Stimulated activated CD8-positive, alpha-beta memory T cell treated with anti-CD3 and anti-CD28 coated beads, Interleukin-12 subunit alpha, Interleukin-12 subunit beta, amount 100 ng/mL, for 1 hour (primary cell): ENCODE data around the gene RAP2B.
A peak's percentile ranks its signal among the peaks of the same experiment; 100 is the strongest.
"Not testable (repeated sequence)": the region's sequence is repeated elsewhere in the genome, so short reads cannot be mapped to it uniquely, and the experiment has no call there.

Experiments used
- DNase-seq: peaks from one replicate; pipeline ENCODE4 v3.0.0-alpha.2; 2020; ENCODE audit warnings: low read depth

The RAP2B gene

DNA sequence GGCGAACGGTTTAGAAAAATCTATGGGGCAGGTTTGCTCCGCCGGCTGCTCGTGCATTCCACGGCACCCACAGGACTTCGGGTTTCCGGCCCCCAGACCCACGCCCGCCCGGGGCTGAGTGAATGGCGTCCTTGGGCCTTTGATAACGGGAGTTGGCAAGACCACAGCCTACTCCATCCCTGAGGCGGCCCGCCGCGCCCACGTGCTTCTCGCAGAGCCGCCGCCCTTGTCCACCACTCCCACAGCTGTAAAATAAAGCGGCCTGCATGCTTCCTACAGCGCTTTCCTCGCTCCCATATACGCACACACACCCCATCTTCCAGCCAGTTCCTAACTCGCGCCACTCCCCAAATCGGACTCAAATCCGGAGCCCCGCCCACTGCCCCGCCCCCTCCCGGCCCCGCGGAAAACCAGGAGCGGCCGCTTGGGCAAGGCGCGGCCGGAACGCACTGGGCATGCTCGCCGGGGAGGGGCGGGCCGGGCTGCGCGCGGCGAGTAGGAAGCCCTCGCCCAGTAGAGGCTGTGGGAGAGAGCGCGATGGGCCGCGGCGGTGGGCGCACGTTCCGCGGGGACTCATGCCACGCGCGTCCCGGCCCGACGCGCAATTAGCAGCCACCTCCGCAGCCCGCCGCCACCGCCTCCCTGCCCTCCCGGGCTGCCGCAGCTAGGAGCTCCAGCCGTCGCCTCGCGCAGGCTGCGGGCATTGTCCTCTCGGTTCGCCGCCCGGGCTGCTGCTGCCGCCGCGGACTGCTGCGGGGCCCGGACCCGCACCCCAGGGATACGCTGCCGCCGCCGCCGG, at the start of gene RAP2B:
Gene RAP2B (plus strand): TSS at position 513 of the 799 bp plus-strand sequence. CDS start 468 bp downstream, outside the sequence.
- peak; percentile 91 for DNase-seq

DNA sequence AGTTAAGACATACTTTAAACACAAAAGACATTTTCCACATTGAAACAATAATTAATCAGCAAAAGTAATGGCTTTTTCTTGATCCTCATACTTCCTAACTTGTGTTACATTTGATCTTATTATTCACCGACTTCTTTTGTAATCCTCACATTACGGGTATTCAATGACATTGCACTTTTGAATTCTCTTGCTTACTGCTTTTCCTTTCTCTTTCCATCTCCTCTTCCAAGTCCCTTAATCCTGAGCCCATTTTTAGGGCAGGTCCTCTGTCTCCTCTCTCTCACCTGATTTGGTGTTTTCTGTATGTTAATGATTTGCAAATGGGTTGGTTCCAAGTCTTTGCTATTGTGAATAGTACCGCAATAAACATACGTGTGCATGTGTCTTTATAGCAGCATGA, 48.5 kb upstream of the RAP2B start:
- DNase-seq, result no peak

GRCh38 chr3:153114270-153114669, 47.8 kb upstream of the RAP2B start:
- DNase-seq, result not testable (repeated sequence)

DNA sequence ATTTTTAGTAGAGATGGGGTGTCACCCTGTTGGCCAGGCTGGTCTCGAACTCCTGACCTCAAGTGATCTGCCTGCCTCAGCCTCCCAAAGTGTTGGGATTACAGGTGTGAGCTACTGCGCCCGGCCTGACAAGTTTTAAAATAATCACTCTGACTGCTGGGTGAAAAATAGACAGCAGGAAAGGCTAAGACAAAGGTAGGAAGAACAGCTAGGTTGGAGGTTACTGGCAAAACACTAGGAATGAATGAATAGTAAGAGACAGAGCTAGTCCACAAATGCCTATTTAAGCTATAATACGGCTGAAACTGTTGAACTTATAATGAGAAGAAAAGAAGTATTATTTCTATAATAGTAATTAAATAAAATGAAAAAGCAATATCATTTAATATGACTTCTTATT, 46.7 kb upstream of the RAP2B start:
- no peak for DNase-seq

- DNase-seq, result no peak
Observed at GRCh38 chr3:153127788-153128187, 34.2 kb upstream of the RAP2B start.

DNA sequence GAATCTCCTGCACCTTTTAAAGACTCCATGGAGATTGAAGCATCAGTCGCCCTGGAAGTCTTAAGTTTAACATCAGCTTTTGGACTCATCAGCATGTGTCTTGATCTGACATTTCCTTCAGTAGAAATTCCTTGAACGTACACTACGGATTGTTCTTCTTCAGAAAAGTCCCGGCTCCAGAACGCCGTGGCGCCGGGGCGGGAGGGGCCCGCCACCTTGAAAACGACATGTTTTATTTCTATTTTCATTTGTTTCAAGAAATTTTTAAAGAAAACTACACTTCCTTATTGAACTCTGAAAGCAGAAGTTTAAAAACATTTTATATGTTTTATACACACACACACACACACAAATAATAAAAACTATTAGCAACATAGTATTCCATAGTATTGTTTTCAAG, 32.6 kb upstream of the RAP2B start:
- DNase-seq, result no peak

DNA sequence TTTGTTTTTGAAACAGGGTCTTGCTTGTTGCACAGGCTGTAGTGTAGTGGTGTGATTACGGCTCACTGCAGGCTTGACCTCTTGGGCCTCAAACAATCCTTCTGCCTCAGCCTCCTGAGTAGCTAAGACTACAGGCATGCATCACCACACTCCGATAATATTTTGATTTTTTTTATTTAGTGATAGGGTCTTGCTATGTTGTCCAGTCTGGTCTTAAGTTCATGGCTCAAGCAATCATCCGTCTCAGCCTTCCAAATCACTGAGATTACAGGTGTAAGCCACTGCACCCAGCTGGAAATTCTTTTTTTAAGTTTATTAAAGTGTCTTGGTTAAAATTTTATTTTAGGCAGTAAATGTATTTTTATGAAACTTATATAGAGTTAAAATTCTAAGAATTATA, 32.2 kb upstream of the RAP2B start:
- DNase-seq, result no peak

GRCh38 chr3:153130312-153130977, 31.6 kb upstream of the RAP2B start:
- no peak for DNase-seq

DNA sequence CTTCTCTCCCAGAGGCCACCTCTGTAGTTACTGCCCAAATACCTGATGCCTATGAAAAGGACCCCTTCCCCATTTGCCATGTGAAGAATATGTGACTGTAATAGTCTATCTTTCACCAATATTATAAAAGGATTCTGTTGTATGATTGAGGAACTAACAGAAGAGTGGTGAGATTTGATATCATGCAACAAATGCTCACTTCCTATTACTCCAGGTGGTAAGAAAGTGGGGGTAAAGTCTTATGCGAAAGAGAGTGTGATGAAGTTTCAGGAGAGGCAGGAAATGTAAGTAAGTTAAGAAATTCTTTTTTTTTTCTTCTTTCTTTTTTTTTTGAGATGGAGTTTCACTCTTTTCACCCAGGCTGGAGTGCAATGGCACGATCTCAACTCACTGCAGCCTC, 24.4 kb upstream of the RAP2B start:
- DNase-seq, result no peak

DNA sequence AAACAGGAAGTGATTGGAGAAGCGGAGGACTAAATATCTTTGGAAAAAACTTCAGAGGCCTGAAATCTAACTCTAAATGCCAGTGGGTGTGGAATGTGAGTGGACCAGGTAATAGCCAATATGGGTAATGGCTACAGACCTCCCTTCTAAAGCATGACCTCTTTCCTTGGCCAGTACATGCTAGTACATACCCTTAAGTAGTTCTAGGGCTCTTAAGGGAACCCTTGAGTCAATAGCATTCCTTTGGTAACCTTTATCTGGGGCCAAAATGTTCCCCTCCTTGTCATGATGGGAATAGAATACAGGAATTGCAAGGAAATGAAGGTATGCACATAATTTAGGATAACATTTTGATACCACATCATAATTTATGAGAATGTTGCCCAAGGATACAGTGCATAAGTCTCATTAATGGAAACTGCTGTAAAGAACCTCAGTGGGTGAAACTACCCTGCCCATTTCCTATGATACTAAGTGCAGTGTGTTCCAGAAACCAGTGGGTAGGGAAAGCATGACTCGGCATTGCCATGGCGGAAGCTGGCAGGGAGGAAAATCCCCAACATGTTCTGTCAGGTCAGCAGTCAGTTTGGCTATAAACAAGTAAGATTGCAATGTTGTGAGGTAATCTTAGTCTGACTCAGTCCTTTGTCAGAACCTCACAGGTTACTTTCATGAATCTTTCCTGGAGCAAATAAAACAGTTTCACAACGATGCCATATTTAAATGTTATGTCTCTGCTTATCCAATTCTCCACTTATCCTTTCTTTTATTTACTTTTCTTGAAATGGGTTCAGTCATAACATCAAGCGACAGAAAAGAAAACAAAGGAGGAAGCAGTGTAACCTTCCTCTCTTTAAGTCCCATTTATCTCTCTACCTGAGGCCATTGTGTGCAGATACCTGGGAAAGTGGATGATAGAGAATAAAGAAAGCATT, 23.5 kb upstream of the RAP2B start:
- DNase-seq, result no peak

GRCh38 chr3:153142961-153143360, 19.1 kb upstream of the RAP2B start:
- no peak for DNase-seq

DNA sequence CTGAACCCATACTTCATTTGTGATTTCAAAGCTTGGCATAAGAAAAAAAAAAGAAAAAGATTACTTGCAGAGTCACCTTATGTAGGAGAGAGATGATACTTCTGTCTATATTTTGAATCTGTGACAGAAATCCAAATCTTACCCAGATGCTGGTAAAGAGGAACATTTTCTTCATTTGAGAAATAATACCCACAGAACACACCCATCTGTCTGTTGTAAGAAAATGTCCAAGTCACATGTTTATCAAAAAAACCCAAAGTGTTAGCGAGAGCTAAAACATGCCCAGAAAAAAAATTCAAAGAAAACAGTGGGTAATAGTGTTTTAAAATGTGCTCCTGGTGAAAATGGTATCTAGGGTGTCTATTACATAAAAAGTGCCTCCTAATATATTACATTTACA, 18.0 kb upstream of the RAP2B start:
- DNase-seq, result no peak

DNA sequence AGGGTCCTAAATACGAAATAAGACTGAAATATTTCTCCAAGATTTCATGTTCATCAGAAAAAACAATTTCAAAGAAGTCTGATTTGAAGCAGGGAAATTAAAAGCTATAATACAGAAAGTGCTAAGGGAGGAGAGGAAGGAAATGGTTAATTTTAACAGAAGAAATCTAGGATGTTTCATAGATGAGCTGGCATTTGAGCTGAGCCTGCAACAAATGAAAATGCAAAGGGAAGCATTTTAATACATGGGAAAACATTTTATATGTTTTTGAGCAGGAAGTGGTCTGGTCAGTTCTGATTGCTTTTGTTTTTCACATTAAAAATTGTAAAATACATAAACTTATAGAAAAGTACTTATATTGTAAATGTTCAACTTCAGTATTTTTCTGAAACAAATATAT, 17.2 kb upstream of the RAP2B start:
- no peak for DNase-seq

DNA sequence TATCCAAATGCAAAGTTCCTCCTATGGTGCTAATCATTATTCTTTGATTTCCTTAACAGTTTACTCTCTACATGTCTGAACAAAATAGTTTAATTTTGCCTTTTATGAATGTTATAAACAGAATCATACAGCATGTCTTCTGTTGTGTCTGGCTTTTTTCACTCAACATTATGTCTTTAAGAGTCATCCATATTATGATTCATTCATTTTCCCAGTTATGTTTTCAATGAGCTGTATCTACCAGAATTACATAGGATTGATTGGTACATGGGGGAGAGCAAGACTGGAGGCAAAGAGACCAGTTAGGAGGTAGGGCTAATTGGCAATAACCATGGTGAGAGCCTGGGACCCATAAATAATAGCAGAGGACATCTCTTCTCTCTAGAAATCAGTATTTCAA, 16.6 kb upstream of the RAP2B start:
- DNase-seq, result no peak

GRCh38 chr3:153146191-153147053, 15.6 kb upstream of the RAP2B start:
- no peak for DNase-seq

DNA sequence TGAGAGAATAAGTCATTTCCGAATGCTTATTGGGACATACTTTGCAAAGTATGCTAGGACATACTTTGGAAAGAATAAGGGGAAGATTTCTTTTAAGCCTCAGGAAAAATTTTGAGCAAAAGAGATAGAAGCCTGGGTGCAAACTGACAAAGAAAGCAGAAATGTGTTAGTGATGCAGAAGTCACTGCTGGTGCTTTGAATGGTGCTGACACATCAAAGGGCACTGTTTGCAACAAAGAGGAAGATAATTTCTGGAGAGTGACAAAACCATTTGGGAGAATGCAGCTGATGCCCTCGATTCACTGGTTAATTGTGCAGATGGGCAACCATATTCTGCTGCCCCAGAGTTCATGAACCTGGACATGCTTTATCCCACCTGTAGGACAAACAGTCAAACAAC, 11.0 kb upstream of the RAP2B start:
- DNase-seq, result no peak

DNA sequence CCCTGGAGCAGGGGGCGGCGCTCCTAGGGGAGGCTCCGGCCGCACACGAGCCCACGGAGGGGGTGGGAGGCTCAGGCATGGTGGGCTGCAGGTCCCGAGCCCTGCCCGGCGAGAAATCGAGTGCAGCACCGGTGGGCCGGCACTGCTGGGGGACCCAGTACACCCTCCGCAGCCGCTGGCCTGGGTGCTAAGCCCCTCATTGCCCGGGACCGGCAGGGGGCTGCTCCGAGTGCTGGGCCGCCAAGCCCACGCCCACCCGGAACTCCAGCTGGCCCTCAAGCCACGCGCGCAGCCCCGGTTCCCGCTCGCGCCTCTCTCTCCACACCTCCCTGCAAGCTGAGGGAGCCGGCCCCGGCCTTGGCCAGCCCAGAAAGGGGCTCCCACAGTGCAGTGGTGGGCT, 6.2 kb upstream of the RAP2B start:
- DNase-seq, result not testable (repeated sequence)

- no peak for DNase-seq
Observed at GRCh38 chr3:153158189-153158588, 3.8 kb upstream of the RAP2B start.

DNA sequence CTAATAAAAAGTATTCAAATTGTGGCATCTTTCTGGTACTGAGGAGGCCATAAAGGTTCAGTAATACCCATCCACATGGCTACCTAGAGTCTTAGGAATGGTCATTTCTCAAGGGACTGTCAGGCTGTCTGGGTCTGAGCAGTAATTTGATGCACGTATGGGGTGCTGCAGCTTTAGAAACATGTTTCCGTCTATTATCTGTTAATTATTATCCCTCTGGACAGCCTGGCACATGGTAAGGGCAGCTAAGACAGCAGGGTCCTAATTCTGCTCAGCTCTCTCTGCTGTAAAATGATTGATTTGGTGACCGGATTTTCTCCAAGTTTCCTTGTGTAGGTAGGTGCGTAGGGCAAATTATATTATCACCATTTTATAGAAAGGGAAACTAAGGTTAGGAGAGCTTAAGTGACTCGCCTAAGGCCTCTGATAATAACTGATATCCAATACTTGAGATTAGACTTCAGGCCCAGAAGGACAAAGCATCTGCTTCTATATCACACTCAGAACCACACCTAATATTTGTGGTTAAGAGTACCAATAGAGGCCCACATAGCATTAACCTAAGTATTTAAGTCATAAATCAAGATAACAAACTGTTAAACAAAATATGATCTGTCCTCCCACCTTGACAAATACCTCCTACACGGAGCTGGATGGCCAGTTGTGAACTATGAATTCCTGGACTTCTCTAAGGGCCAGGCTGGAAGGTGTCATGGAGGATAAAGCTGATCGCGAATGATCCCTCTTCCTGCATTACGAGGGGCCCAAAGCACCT, 2.9 kb upstream of the RAP2B start:
- no peak for DNase-seq

GRCh38 chr3:153159771-153160397, 2.1 kb upstream of the RAP2B start:
- no peak for DNase-seq
